Peyer's patch (tissue), 4 donors: ENCODE measurements around the gene POU2AF1. TPM values are rescaled to one million over a fixed set of nuclear protein-coding genes. Genes with fewer than 3 reads are reported as not detected.
A peak's percentile ranks its signal among the peaks of the same experiment; 100 is the strongest.

ENCODE experiments used
- DNase-seq, 3 donors: peaks; one replicate each; pipeline ENCODE4 v3.0.0-alpha.2; 2017 to 2019
- H3K27ac ChIP-seq, 4 donors: fragments of 200-600 bp; sonication (generic); one replicate each; pipeline ENCODE4 v1.5.1; 2016 to 2019
- H3K27me3 ChIP-seq, 2 donors: fragments of 200-600 bp; sonication (generic); one replicate each; pipeline ENCODE4 v1.5.1; 2019
- H3K36me3 ChIP-seq, 3 donors: fragments of 200-600 bp; sonication (generic); one replicate each; pipeline ENCODE4 v1.5.1; 2016 to 2019
- H3K4me1 ChIP-seq, 4 donors: fragments of 200-600 bp; sonication (generic); one replicate each; pipeline ENCODE4 v1.5.1; 2016 to 2019
- H3K4me3 ChIP-seq, 4 donors: fragments of 200-600 bp; sonication (generic); 1 replicate in 3 of 4; 2 replicates in 1 of 4; pipeline ENCODE4 v1.5.1; 2016 to 2019; ENCODE audit warnings: mild to moderate bottlenecking in 1 of 4
- H3K9me3 ChIP-seq, 4 donors: fragments of 200-600 bp; sonication (generic); one replicate each; pipeline ENCODE4 v1.5.1; 2016 to 2019; ENCODE audit warnings: mild to moderate bottlenecking in 1 of 4
- CTCF ChIP-seq, 6 experiments: fragments of 450-650 bp in 4 of 6; fragments of 200-600 bp in 2 of 6; sonication (generic) in 1 of 6; IDR thresholded peaks; one replicate each; pipeline ENCODE4 v1.5.1; 2017 to 2019; ENCODE audit warnings: antibody characterized with exemption in 6 of 6, mild to moderate bottlenecking in 3 of 6, moderate library complexity in 1 of 6
- POLR2A ChIP-seq, 2 donors: fragments of 450-650 bp; IDR thresholded peaks; one replicate each; pipeline ENCODE4 v1.5.1; 2017; ENCODE audit warnings: antibody characterized with exemption in 2 of 2, mild to moderate bottlenecking in 2 of 2, moderate library complexity in 2 of 2
- total RNA-seq, 4 donors: library from RNA; depleted of rRNA; stranded (reverse); fragments of >200 nt; gene quantifications; one replicate each; pipeline ENCODE4 v1.1.0, GENCODE V29; 2016

Gene POU2AF1
- total RNA-seq, 4 donors from 2014 or later, result 5.0 to 33.0 (median 5.4) TPM

- no peak for TF ChIP-seq CTCF (IDR thresholded peaks at IDR 0.05)
- TF ChIP-seq POLR2A (IDR thresholded peaks at IDR 0.05), result no peak
- Histone ChIP-seq H3K27me3 (no peaks in the 10 kb centered on the region), H3K27ac (peak overlapping the region in 1 of 4 donors; percentile 63), H3K9me3 (no peaks in the 10 kb centered on the region), H3K4me1 (peaks cover 0 to 5% (median 0%) of the 10 kb centered on the region in 4 donors), H3K4me3 (peak overlapping the region in 1 of 4 donors; percentile 16), H3K36me3 (no peaks in the 10 kb centered on the region)
- DNase-seq, result no peak
These were observed 6.5 kb downstream of the POU2AF1 start for GRCh38 chr11:111372538-111372937.

GRCh38 chr11:111370902-111371578 lies 8.0 kb downstream of the POU2AF1 start:
- no peak for TF ChIP-seq CTCF (IDR thresholded peaks at IDR 0.05)
- TF ChIP-seq POLR2A (IDR thresholded peaks at IDR 0.05), result no peak
- no peak for DNase-seq
- H3K9me3 ChIP-seq, result no peaks in the 10 kb centered on the region
- H3K4me1 ChIP-seq, result peaks cover 0 to 11% (median 0%) of the 10 kb centered on the region in 4 donors
- H3K27ac ChIP-seq, result peak overlapping the region in 2 of 4 donors; percentile 16 to 63
- H3K36me3 ChIP-seq, result no peaks in the 10 kb centered on the region
- H3K4me3 ChIP-seq, result no peak overlapping the region
- H3K27me3 ChIP-seq, result no peaks in the 10 kb centered on the region

- DNase-seq, result no peak
- Histone ChIP-seq H3K4me3 (no peak overlapping the region), H3K4me1 (peaks cover 0 to 11% (median 0%) of the 10 kb centered on the region in 4 donors), H3K27ac (peak overlapping the region in 1 of 4 donors; percentile 52), H3K9me3 (no peaks in the 10 kb centered on the region), H3K27me3 (no peaks in the 10 kb centered on the region), H3K36me3 (no peaks in the 10 kb centered on the region)
- TF ChIP-seq POLR2A (IDR thresholded peaks at IDR 0.05), result no peak
- TF ChIP-seq CTCF (IDR thresholded peaks at IDR 0.05), result no peak
These were observed 8.7 kb downstream of the POU2AF1 start for GRCh38 chr11:111370270-111370901.

DNA sequence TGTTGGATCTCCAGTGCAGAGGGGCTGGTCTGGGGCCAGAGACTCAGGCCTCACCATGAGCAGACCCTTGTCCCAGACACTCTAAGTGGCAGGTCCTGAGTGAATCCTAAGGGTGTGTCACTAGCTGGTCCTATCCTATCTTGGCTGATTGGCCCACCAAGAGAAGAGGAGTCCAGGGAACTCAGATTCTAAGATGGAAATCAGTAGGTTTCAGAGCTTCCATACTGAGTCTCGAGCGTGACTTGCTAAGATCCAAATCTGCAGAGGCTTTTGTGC lies 10.9 kb downstream of the POU2AF1 start:
- Histone ChIP-seq H3K27me3 (no peaks in the 10 kb centered on the region), H3K9me3 (no peaks in the 10 kb centered on the region), H3K4me1 (peaks cover 0 to 11% (median 0%) of the 10 kb centered on the region in 4 donors), H3K36me3 (no peaks in the 10 kb centered on the region), H3K27ac (peak overlapping the region in 2 of 4 donors; percentile 37 to 72), H3K4me3 (no peak overlapping the region)
- DNase-seq, result no peak
- no peak for TF ChIP-seq CTCF (IDR thresholded peaks at IDR 0.05)
- TF ChIP-seq POLR2A (IDR thresholded peaks at IDR 0.05), result no peak

DNA sequence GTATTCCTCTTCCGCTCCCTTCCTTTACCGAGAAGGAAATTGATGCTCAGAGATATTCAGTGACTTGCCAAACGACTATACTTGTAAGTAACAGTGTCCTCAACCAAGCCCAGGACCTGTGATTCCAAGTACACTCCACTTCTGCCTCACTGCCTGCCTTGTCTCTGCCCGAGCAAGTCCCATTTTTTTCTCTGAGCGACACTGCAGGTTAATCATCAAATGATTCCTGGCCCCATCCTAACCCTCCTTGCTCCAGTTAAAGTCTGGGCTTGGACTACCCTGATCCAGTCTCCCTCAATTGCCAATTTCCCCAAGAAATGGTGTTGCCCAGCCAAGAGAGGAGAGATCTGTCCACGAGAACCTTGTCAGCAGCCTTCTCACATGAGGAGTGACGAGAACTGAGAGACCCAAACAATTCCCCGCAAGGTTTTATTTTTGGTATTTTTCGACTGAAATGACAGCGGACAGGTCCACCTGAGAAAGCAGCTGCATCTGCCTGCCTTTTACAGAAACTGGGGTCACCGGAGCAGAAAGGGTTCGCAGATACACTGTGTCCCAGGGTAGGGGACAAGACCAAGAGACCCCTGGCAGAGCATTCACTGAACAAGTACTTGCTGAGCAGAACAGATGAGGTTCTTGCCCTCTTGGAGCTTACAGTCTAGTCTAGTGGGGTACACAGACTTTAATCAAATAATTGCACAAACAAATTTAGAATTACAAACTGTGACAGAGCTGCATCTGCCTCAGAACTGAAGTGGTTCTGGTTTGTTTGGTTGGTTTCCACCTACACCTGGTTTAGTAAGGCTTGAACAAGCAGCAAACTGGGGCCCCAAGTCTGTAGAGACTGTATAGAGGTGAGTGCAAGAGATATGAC lies 11.4 kb downstream of the POU2AF1 start:
- DNase-seq, result peak in 2 of 3 donors; percentile 59 to 65

More for the DNA sequence above, 11.4 kb downstream of the POU2AF1 start:
- no peaks in the 10 kb centered on the region for H3K9me3 ChIP-seq
- H3K36me3 ChIP-seq, result no peaks in the 10 kb centered on the region
- H3K27me3 ChIP-seq, result no peaks in the 10 kb centered on the region
- H3K4me3 ChIP-seq, result no peak overlapping the region
- no peak for TF ChIP-seq POLR2A (IDR thresholded peaks at IDR 0.05)
- no peak for TF ChIP-seq CTCF (IDR thresholded peaks at IDR 0.05)
- peak overlapping the region in 2 of 4 donors; percentile 40 to 72 for H3K27ac ChIP-seq
- peaks cover 0 to 11% (median 0%) of the 10 kb centered on the region in 4 donors for H3K4me1 ChIP-seq
